SK-N-SH (cell line): ENCODE data around the gene PTPRK.
A peak's percentile ranks its signal among the peaks of the same experiment; 100 is the strongest.

Experiments used
- CTCF ChIP-seq: fragments of 200-600 bp; sonication (generic); IDR thresholded peaks from 2 replicates; pipeline ENCODE4 v1.6.1; 2017; ENCODE audit warnings: antibody characterized with exemption, mild to moderate bottlenecking, moderate library complexity
- EP300 ChIP-seq, 2 experiments: IDR thresholded peaks; 2 replicates each; pipeline versions ENCODE4 v1.4.0 to v1.6.1; 2012; ENCODE audit warnings: borderline replicate concordance in 1 of 2, low read depth in 1 of 2, low read length in 1 of 2
- FOXM1 ChIP-seq: IDR thresholded peaks from 2 replicates; pipeline ENCODE4 v1.4.0; 2012; ENCODE audit warnings: low read depth, mild to moderate bottlenecking
- GABPA ChIP-seq: IDR thresholded peaks from 2 replicates; pipeline ENCODE4 v1.4.0; 2012; ENCODE audit warnings: low read depth, mild to moderate bottlenecking
- GATA2 ChIP-seq: sonication (generic); formaldehyde crosslinking; IDR thresholded peaks from 2 replicates; pipeline ENCODE4 v1.5.0; 2020; ENCODE audit warnings: mild to moderate bottlenecking, missing genetic modification reagents
- IRF3 ChIP-seq: fragments of 150-350 bp; IDR thresholded peaks from 2 replicates; pipeline ENCODE4 v1.6.1; 2016; ENCODE audit warnings: mild to moderate bottlenecking, low read depth, low read length
- NFIC ChIP-seq: IDR thresholded peaks from 2 replicates; pipeline ENCODE4 v1.4.0; 2012; ENCODE audit warnings: borderline replicate concordance
- POLR2AphosphoS5 ChIP-seq: IDR thresholded peaks from 2 replicates; pipeline ENCODE4 v1.6.1; 2012; ENCODE audit warnings: low read depth, low read length
- REST ChIP-seq: IDR thresholded peaks from 2 replicates; pipeline ENCODE4 v1.6.1; 2012; ENCODE audit warnings: mild to moderate bottlenecking, low read depth, low read length, moderate library complexity
- RFX5 ChIP-seq: IDR thresholded peaks from 2 replicates; pipeline ENCODE4 v1.6.1; 2012; ENCODE audit warnings: mild to moderate bottlenecking, improper control_type of control experiment, low read length
- SIN3A ChIP-seq: IDR thresholded peaks from 2 replicates; pipeline ENCODE4 v1.6.1; 2012; ENCODE audit warnings: low read depth, mild to moderate bottlenecking, low read length, moderate library complexity, borderline replicate concordance
- TAF1 ChIP-seq: IDR thresholded peaks from 2 replicates; pipeline ENCODE4 v1.6.1; 2012; ENCODE audit warnings: low read depth, mild to moderate bottlenecking, low read length, moderate library complexity, borderline replicate concordance
- TEAD4 ChIP-seq: IDR thresholded peaks from 2 replicates; pipeline ENCODE4 v1.4.0; 2012; ENCODE audit warnings: mild to moderate bottlenecking, borderline replicate concordance; ENCODE audit not compliant: insufficient read depth

GRCh38 chr6:128443553-128443952 lies 76.8 kb downstream of the PTPRK start:
- TF ChIP-seq EP300 (IDR thresholded peaks at IDR 0.05; ENCODE audit: borderline replicate concordance in 1 of 2, low read depth in 1 of 2, low read length in 1 of 2) (peak in 1 of 2 experiments; percentile 14; a peak in 1 of 4 replicates), CTCF (no peak), SIN3A (no peak), REST (no peak), FOXM1 (no peak), IRF3 (no peak), POLR2AphosphoS5 (no peak), RFX5 (no peak), GATA2 (CRISPR knock-in tag) (no peak), TEAD4 (no peak), GABPA (no peak), NFIC (peak; percentile 21; the same call in 1 of the 2 replicates), TAF1 (no peak)
